HG02642 (cell line): Measurements from ENCODE around the gene AKAP12.

Experiments
- ATAC-seq: cut with Tn5 transposase; IDR thresholded peaks from one replicate; pipeline ENCODE4 v1.9.1; 2021; ENCODE audit warnings: mild to moderate bottlenecking; ENCODE audit not compliant: unreplicated experiment, poor library complexity

Gene AKAP12

DNA sequence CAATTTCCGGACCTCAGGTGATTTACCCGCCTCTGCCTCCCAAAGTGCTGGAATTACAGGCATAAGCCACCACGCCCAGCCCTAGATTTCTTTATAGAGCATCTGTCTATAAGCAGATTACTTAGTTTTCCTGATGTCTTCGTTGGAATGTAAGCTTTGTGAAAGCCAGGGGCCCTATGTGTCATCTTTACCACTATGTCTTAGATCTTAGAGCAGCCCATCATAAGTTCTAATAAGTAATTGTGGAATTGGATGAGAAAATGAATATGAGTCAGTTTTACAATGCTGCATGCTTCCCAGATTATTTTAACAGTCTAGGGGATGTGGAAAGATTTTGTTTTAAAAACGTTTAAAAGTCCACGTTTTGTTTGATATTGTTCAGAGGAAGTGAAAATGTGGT, 160.7 kb downstream of the AKAP12 start:
- ATAC-seq, result no peak

DNA sequence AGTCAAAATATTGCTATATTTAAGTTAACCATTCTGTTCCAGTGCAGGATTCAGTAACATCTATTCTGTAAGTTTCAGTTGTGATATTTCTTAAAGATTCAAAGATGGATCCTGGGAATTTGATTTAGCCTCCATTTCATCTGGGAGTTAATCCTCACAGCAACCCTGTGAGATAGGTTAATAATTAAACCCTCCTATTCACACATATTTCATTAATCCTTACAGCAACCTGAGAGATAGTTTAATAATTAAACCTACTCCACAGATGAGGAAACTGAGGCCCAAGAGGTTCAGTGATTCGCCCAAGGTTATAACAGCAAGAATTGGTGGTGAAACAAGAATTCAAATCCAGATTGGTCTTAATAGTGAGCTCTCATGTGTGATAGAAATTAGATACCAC, 162.5 kb downstream of the AKAP12 start:
- no peak for ATAC-seq

DNA sequence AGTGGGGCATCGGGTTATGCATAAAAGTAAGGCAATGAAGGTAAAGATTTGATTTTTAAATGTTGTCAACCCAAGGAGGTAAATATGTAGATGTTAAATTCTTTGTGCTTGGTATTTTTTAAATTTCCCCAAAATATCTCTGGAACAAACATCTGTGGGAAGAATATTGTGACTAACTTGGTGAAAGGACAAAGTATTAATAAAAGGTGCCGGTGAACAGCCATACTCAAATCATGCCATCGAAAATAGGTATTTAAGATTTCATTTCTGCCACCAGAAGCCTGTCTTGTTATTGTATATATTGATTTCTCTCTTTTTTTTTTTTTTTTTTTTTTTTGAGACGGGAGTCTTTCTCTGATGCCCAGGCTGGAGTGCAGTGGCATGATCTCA, 164.1 kb downstream of the AKAP12 start:
- no peak for ATAC-seq
